Central memory CD4-positive, alpha-beta T cell (primary cell): Measurements from ENCODE around the gene KCTD2.
A peak's percentile ranks its signal among the peaks of the same experiment; 100 is the strongest.
"Not testable (repeated sequence)": the region's sequence is repeated elsewhere in the genome, so short reads cannot be mapped to it uniquely, and the experiment has no call there.

Experiments used
- DNase-seq: peaks from one replicate; pipeline ENCODE4 v3.0.0; 2022

KCTD2 gene

DNA sequence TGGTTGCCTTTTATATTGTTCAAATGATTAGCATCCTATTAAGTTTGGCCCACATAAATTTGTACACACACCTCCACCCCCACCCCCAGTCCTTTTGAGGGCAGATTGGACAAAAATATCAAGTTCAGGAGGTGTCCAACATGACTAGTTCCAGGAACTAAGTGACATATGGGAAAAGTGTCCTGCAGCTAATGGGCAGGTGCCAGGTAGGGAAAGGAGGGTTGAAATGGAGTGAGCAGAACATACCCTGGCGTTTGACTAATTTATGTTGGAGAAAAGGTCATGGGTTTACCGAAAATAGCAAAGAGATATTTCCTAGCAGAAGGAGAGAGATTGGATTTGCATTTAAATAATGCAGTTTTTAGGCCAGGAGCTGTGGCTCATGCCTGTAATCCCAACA lies 4.9 kb downstream of the KCTD2 start:
- no peak for DNase-seq

DNA sequence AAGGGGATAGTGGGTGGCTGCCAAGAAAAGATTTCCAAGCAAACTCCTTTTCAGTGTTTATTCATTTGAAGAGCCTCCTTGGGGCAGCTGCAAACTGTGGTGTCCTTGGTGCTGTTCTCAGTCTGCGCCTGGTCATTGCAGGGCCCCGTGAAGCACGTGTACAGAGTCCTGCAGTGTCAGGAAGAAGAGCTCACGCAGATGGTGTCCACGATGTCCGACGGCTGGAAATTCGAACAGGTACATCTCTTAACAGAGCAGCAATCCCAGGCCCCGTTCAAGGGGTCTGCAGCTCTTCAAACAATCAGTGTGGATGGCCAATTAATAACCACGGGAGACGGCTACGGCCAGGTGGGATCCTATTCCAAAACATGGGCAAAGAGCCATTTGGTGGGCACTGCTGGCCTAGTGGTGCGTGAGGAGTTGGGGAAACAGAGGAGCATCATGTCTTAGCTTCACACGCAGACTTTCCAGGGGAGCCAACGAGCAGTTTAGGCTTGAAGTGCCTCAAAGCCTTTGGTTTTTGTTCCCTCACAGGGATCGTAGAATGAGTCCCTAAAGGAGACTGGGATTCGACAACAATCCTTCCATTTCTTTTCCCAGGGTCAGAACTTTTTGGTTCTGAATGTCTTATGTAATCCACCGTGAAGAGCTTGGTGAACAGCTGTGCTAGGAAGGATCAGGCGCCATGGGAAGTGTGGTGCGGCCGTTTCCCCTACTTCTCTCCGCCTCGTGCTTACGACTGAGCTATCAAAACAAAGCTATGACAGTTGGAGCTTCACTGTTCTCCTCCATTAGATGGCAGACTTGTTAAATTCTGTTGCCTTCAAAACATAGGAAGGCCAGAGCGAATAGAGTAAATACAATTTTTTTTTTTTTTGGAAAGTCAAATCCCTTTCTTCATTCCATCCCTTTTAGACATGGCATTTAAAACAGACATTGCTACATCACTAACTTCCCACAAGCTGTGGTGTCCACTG lies 12.6 kb downstream of the KCTD2 start:
- DNase-seq = no peak

DNA sequence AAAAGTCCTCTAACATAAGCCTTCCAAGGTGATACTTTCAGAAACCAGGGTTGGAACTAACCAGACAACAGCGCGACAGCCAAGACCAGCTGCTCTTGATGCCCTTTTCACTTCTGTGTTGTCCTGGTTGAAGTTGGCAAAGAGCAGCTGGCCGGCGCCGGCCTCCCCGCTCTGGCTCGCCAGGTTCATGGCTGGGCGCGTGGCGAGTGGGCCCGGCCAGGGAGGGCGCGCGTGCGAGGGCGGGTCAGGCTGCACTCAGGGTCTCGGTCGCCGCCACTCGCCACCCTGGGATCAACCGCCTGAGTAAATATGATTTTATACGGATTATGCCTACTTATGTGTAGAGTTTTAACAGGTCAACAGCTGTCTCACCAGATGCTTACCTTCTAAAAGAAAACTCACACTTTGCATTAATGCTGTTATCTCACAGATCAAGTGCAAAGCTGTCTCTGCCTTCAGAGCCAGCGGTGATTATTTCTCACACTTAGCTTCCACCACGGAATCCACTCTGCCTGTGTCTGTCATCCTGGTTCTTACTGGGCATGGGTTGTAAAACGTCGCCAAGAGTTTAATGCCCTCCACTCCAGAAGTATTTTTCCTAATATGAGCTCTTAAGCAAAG lies 13.5 kb downstream of the KCTD2 start:
- DNase-seq = no peak

DNA sequence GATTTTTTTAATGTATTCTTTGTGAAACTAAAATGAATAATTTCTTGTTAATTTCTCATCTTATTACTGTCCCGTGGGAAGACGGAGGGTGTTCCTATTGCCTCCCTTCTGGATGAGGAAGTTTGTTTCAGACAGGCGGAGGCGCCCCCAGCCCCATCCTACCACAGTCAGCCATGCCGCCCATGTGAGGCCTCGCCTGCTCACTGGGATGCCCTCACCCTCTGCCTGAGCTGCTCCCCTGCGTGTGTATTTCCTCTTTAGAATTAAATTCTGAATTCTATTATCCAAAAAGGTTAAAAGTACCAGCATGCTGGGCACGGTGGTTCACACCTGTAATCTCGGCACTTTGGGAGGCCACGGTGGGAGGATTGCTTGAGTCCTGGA lies 14.0 kb downstream of the KCTD2 start:
- DNase-seq = no peak

DNA sequence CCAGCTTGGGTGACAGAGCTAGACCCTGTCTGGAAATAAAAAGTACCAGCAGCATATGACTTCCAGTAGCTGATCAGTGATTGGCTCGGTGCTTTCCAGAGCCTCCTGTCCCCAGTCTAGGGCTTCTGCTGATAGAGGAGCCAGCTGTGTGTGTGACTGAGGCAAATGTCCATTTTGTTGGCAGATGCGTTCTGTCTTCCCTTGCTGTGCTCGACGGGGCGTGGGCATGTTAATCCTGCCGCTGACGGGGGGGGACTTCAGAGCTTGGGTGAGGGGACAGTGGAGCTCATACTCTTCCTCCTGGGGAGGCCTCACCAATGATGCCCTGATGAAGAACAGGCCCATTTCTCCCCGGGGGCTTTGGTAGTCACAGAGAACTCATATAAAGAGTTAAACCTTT lies 14.6 kb downstream of the KCTD2 start:
- no peak for DNase-seq

DNA sequence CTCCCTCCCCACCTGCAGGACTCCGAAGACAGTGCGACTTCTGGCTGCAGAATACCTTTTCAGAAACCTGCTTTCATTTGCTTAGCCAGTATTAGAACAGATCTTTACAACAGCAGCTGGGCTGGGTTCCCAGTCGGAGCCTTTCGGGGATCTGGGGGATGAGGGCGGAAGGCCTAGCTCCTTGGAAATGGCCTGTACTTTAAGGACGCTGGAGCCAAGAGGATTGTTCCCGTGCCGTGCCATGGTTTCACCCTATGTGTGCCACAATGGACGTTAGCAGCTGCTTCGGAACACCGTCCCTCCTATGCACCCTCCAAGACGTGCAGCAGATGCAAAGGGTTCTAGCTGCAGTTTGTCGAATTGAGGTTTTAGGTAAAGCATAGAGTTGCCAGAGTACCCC lies 16.2 kb downstream of the KCTD2 start:
- no peak for DNase-seq

DNA sequence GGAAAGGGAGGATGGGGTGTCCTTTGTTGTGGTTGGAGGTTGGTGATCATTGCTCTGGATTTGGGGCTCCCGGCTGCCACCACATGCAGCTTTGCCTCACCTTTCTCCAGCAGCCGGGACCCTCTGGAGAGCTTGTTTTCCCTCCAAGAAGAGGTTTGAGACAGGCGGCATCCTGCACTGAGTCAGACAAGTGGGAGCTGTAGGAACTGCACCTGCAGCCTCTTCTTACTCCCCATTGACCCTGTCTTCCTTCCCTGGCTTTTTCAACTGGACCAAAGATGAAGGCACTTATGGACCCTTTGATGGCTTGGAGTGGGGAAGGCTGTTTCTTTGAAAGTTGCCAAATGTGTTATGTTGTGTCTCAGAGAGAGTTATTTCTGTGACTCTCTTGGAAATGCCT lies 16.6 kb downstream of the KCTD2 start:
- DNase-seq = no peak

DNA sequence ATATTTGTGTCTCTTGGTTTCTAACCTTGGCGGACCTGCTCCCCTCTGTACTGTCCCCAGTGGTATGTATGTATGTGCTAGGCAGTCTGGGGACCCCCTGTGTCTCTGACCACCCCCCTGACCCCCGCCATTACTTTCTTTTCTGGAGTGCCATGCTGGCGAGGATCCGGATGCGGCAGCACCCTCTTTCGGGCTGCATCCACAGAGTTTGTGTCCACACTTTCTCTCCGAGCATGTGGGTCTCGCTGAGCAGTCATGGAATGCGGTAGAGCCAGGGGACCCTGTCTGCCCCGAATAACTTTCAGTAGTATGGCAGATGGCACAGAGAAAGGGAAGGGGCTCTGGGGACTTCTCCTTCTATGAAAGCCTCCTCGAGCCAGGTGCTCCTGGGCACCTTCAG lies 17.0 kb downstream of the KCTD2 start:
- no peak for DNase-seq

DNA sequence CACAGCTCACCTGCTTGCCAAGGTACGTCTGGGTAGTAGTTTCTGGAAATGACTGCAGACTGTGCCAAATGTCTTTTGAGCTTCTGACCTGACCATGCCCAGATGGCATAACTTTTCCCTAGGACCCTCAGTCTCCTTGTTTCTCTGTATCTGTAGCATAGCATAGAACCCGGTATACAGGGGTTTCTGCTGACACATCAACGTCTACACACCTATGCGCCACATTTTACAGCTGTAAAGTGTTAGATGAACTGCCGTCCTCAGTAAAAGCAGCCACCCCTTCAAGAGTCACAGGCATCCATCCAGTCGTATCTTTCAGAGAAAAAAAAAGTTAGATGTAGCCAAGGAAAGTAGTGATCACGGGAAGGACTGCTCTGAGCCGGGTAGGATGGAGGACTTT lies 17.4 kb downstream of the KCTD2 start:
- DNase-seq = no peak

DNA sequence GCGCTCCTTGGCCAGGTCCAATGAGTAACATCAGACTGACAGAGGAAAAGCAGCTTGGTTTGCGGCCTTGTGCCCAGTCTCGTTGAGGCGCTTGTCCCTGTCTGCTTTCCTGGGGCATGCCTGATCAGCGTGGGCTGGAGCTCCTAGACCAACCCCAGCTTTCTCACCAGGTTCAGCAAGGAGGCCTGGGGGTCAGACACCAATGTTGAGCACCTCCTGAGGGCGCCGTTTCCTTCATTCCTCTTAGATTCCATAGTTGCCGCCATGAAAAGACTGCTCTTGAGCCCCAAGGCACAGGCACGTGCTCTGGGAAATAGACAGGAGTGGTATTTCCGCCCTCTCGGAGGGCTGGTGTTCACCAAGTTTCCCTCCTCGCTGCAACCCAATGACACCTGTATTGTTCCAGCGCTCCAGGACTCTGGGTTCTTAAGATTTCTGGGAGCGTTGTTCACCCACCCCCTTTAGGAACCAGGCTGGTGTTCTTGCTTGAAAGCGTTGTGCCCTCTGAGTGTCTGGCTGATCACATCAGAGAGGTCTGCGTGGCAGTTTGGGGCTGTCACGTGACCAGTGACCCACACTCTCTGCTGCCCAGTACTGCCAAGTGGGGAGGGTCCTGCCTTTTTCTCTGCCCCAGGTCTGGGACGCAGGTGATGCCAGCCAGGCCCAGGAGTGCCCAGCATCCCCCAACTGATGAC lies 18.0 kb downstream of the KCTD2 start:
- no peak for DNase-seq

DNA sequence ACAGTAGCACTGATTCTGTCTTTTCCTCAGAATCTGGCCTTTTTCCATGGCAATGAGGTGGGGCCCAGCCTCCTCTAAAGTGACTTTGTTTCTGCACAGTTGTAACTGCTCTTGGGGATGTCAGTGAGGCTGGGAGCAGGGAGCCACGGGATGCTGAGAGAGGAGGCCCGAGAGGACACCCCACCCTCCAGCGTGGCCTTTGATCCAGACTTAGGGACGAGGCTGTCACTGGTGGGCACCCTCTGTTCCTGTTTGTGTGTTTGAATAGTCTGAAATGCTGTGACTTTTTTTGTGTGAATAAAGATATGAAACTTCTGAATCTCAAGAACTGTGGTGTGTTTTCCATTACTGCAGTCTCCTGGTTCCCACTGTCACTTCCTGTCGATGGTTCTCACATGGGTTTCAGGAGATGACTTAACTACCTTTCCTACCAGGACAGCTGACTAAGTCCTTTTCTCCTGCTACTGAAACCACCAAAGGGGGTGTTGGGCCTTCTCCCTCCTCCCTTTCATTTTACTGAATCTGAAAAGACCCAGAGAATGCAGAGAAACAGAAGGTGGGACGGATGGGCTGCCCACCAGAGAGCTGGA lies 18.6 kb downstream of the KCTD2 start:
- DNase-seq = no peak

DNA sequence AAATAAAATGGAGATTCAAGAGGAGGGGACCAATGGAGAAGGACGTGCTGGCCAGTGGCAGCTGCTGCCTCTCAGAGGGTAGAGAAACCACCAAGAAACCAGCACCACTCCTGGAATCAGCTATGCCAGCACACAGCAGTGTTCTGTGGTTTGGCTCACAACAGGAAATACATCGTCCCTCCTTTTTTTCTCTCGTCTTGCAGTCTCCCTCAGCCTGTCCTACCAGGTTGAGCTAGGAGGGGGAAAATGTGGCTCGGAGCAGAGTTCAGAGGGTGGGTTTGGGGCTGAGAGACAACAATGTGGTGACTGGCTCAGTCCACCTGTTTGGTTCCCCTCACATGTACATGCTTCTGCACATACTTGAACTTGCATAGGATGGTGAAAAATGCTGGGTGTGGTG lies 20.8 kb downstream of the KCTD2 start:
- peak; percentile 31 for DNase-seq

DNA sequence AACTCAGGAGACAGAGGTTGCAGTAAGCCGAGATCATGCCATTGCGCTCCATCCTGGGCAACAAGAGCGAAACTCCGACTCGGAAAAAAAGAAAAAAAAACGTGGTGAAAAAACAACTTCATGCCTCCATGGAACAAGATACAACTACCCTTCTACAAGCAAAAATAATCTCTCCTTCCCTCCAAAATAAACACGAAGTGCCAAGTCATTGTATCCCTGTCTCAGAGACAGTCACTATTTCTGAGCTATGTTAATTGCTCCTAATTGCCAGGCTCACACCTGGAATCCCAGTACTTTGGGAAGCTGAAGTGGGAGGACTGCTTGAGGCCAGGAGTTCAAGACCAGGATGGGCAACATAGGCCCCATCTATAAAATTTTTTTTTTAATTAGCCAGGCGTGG lies 21.7 kb downstream of the KCTD2 start:
- no peak for DNase-seq

DNA sequence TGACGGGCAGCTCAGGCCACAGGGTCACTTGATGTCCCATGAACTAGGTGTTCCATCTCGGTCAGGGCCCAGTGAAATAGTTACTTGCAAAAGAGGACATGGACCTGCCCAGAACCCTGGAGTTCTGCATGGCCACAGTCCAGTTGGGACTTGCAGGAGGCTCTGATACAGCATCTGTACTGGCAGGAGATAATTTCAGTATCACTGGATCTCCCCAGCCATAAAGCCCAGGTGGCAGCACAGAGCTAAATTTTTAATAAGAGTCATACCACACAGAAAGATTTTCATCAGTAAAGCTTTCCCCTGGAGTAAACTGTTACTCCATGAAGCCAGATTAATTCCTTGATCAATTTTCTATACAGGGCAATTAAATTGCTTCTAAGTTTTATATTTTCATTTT lies 22.8 kb downstream of the KCTD2 start:
- no peak for DNase-seq

DNA sequence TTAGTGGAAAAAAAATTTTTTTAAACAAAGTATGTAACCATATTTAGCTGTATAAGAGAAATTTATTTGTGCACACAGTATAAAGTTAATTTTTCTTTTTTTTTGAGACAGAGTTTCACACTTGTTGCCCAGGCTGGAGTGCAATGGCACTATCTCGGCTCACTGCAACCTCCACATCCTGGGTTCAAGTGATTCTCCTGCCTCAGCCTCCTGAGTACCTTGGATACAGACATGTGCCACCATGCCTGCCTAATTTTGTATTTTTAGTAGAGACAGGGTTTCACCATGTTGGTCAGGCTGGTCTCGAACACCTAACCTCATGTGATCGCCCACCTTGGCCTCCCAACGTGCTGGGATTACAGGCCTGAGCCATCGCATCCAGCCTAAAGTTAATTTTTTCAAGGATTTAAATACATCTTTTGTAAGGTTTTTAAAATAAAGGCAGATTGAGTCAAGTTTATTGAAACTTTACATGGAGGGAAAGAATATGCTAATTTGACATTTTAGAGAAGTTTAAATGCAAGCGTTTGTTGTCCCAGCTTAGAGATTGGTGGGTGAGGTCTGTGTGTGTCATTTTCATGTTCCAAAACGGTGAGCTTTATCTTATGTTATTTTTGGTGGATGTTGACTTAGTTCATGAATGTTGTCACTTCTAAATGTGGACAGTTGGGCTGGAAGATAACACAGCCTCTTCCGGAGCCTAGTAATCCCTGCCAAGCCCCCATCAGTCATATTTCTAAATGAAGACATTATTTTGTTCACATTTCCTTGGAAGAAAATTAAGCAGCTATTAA lies 24.6 kb downstream of the KCTD2 start:
- not testable (repeated sequence) for DNase-seq

DNA sequence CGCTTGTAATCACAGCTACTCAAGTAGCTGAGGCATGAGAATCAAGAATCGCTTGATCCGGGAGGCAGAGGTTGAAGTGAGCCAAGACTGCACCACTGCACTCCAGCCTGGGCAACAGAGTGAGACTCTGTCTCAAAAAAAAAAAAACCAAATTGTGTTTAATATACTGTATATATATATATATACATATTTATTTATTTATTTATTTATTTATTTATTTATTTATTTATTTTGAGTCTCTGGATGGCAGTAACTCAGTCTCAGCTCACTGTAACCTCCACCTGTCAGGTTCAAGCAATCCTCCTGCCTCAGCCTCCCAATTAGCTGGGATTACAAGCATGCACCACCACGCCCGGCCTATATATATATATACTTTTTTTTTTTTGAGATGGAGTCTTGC lies 25.9 kb downstream of the KCTD2 start:
- DNase-seq = not testable (repeated sequence)

DNA sequence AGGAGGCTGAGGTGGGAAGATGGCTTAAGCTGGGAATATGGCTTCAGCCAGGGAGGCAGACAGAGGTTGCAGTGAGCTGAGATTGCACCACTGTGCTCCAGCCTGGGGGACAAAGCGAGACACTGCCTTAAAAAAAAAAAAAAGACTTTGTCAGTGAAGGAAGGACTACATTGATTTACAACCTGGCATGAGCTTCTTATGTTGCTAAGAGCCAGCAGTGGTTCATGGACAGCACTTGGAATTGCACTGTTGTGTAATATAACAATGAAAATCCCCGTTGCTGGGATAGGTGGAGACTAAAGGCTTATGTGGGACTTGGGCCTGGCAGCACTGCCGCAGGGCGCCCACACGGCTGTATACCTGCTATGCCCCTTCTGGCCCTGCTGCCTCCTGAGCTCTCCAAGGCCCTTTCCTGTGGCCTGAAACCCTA lies 26.6 kb downstream of the KCTD2 start:
- DNase-seq = no peak

DNA sequence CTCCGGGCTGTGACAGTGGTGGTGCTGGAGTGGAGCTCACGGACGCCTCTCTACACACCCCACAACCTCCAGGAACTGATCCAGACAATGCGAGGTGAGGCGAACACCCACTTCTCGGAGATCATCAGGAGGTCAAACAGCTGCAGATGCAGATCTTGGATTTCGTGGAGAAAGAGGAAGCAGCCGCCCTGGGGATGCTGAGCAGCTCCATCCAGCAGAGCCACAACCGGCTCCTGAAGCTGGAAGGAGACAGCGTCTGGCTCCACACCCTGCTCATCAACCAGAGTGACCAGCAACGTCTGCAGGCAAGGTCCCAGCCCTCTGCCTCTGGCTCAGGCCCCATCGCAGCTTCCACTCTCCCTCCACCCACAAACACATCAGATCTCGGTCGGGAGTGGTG lies 27.5 kb downstream of the KCTD2 start:
- no peak for DNase-seq

DNA sequence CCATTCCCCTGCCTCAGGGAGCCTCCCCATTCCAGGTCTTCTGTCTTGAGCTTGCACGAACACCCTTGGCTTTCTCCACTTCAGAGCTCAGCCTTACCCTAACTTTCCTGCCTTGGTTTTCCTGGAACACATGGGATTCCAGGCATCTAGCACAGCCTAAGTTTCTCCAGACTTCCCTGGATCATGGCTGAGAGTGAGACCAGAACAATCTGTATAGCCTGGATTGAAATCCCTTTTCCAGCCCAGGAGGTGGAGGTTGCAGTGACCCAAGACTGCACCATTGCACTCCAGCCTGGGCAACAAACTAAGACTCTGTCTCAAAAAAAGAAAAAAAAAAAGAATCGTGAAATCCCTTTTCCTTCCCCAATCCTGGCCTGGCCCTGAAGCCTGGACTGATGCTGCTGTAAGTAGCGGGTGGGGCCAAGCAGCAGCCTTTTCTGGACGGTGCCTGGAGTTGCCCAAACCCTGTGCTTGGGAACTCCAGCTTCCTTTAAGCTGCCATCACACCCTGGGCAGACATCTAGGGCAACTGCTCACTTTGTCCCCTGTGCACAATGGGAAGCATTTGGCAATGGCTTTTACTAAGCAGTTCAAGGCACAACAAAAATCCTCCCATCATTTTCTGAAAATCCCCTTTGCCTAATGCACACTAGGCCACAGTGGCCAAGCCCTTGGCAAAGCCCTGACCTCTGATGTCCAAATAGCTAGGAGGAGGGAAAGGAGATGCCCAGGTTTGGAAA lies 28.7 kb downstream of the KCTD2 start:
- no peak for DNase-seq

DNA sequence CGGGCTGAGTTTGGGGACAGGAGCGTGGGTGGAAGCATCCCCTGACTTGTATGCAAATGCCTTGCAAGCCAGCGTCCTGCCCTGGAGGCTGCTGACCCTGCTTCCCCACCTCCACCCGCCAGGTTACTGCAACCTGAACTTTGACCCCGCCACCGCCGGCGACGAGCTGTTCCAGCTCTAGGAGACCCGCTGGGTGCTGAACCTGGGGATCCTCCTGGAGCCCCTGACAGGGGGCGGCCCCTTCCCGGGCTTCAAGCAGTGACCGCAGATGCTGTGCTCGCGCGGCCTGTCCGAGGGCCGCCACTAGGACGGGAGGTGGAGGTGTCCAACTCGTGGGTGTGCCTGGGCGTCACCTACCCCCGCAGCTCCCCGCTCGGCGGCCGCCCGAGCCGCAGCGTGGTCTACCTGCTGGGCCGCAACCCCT lies 30.1 kb downstream of the KCTD2 start:
- DNase-seq = no peak

DNA sequence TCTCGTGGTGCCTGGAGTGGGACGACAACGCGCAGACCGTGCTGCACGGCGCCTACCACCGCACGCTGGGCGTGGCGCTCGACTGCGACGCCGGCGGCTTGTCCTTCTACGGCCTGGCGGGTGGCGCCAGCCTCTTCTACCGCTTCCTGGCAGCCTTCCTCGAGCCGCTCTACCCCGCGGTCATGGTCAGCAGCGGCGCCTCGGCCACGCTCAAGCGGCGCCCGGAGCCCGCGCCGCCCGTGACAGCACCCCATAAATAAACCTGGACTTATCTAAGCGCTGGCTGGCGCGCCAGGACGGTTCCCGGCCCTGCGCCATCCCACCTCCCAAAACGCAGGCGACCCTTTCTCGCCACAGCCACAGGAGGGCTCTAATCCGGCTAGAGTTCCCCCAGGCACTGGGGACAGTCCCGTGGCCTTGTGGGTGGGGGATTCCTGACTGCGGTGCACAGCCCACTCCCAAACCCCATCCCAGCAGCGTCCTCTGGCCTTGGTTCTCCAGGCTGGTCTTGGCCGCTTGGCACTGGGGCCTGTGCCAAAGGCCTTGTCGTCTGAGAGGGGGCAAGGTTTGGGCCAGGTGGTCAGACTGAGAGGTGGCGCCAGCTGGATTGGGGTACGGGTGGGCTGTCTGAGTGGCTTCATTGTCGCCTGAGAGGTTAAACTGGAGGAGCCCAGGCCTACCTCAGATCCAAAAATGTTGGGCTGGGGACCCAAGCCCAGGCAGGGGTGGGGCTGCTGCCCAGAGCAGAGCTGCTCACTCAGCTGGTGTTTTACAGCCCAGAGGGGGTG lies 30.7 kb downstream of the KCTD2 start:
- peak; percentile 44 for DNase-seq
